ENCODE data around the gene PROSER2. TPM values are rescaled to one million over a fixed set of nuclear protein-coding genes. Genes with fewer than 3 reads are reported as not detected.

PROSER2 gene
- total RNA-seq, 1 experiment from 2014 or later, result 10.6 TPM

GRCh38 chr10:11849911-11850310, 26.8 kb downstream of the PROSER2 start:
- no peaks in the 10 kb centered on the region for H3K23me2 ChIP-seq (ENCODE audit: insufficient read length, low read depth, low read length, poor library complexity, severe bottlenecking)

More at GRCh38 chr10:11849911-11850310, 26.8 kb downstream of the PROSER2 start:
- Histone ChIP-seq H2BK12ac (ENCODE audit: insufficient read length, low read depth, low read length) (no peak overlapping the region), H3K79me2 (ENCODE audit: insufficient read depth, low read length) (no peaks in the 10 kb centered on the region), H4K20me1 (ENCODE audit: control insufficient read depth, insufficient read depth, insufficient read length) (no peaks in the 10 kb centered on the region), H3K14ac (ENCODE audit: insufficient read depth, low read length) (no peak overlapping the region), H2BK5ac (ENCODE audit: insufficient read length, low read length) (no peak overlapping the region), H2AK5ac (ENCODE audit: insufficient read length, low read length) (no peak overlapping the region), H3K4me2 (ENCODE audit: insufficient read depth, insufficient read length, low read length) (no peak overlapping the region), H3K27ac (ENCODE audit: insufficient read length, low read depth, low read length) (no peak overlapping the region), H3T11ph (ENCODE audit: low read length) (no peak overlapping the region), H3K4me1 (ENCODE audit: insufficient read depth, low read length) (no peaks in the 10 kb centered on the region), H2BK120ac (ENCODE audit: low read depth, low read length, poor library complexity, severe bottlenecking) (no peak overlapping the region), H3K9me3 (ENCODE audit: control insufficient read depth, low read depth, low read length) (no peaks in the 10 kb centered on the region), H3K56ac (ENCODE audit: insufficient read length, low read depth, low read length) (no peak overlapping the region), H3K79me1 (ENCODE audit: insufficient read depth, low read depth, low read length, poor library complexity, severe bottlenecking) (no peaks in the 10 kb centered on the region), H3K27me3 (ENCODE audit: insufficient read depth, low read length) (no peaks in the 10 kb centered on the region), H3K4ac (ENCODE audit: low read depth, low read length) (no peak overlapping the region), H3K18ac (ENCODE audit: insufficient read length, low read depth, low read length) (no peak overlapping the region), H4K8ac (replicated peaks; ENCODE audit: insufficient read length, low read depth, low read length) (no peak overlapping the region), H3K9ac (ENCODE audit: extremely low read depth, insufficient read length, low read length) (no peak overlapping the region), H3K23ac (ENCODE audit: insufficient read length, low read depth, low read length) (no peak overlapping the region), H4K5ac (ENCODE audit: insufficient read length, low read depth, low read length) (no peak overlapping the region), H4K91ac (ENCODE audit: insufficient read length, low read depth, low read length) (no peak overlapping the region), H2BK20ac (ENCODE audit: low read depth, low read length, poor library complexity, severe bottlenecking) (no peak overlapping the region), H2AFZ (ENCODE audit: low read length) (no peak overlapping the region), H2BK15ac (ENCODE audit: low read depth, low read length) (no peak overlapping the region)
- H3K27me3 Mint-ChIP-seq (ENCODE audit: low read depth), result no peaks in the 10 kb centered on the region
- no peak for DNase-seq
- no peak for TF ChIP-seq CTCF (conservative IDR thresholded peaks at IDR 0.05)
- H3K27ac Mint-ChIP-seq, result peak overlapping the region in 1 of 3 experiments; percentile 15; a peak in 1 of 7 replicates
- no CpG with 5 or more reads among the region's 8 CpGs for WGBS (ENCODE audit: extremely low coverage, insufficient read length, low lambda C conversion rate)
- peaks cover 10 to 23% (median 13%) of the 10 kb centered on the region in 3 experiments for H3K36me3 Mint-ChIP-seq (ENCODE audit: insufficient read depth in 1 of 3, low read depth in 3 of 3)
- H3K4me3 Mint-ChIP-seq, result no peak overlapping the region
- peaks cover 2 to 5% of the 10 kb centered on the region in 2 experiments; a peak in 2 of 4 replicates for H3K4me1 Mint-ChIP-seq
- H3K9me3 Mint-ChIP-seq, result no peaks in the 10 kb centered on the region
